Measurements from ENCODE around the gene DNAH12. TPM values are rescaled to one million over a fixed set of nuclear protein-coding genes. Genes with fewer than 3 reads are reported as not detected.

Gene DNAH12
- polyA plus RNA-seq, 2 of the 4 experiments (the other 2 are of a cell fraction), result 0.05 to 0.09 TPM

- no peaks in the 10 kb centered on the region for H3K4me1 ChIP-seq
- WGBS (ENCODE audit: missing lambda C conversion rate), result 86% methylated on average over 6 of the region's 6 CpGs
- ChIA-PET CTCF (no interaction called here), POLR2A (interaction anchor here (0.6 kb wide), 1 partner anchor 20 kb away, joined by 3 read pairs; no protein-coding TSS in a partner anchor)
- TF ChIP-seq REST (IDR thresholded peaks at IDR 0.05), result no peak
- TF ChIP-seq HDAC2 (IDR thresholded peaks at IDR 0.05), result no peak
- TF ChIP-seq, protein P1, sequence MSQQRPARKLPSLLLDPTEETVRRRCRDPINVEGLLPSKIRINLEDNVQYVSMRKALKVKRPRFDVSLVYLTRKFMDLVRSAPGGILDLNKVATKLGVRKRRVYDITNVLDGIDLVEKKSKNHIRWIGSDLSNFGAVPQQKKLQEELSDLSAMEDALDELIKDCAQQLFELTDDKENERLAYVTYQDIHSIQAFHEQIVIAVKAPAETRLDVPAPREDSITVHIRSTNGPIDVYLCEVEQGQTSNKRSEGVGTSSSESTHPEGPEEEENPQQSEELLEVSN (IDR thresholded peaks at IDR 0.05; ENCODE audit: borderline replicate concordance, low read depth), result no peak
- no peak for TF ChIP-seq MAZ (IDR thresholded peaks at IDR 0.05; ENCODE audit: borderline replicate concordance, low read depth, low read length)
- no peak for TF ChIP-seq CBX2 (IDR thresholded peaks at IDR 0.05; ENCODE audit: borderline replicate concordance, low read depth)
- no peak for TF ChIP-seq RNF2 (IDR thresholded peaks at IDR 0.05; ENCODE audit: borderline replicate concordance, low read depth)
- TF ChIP-seq, protein P2, sequence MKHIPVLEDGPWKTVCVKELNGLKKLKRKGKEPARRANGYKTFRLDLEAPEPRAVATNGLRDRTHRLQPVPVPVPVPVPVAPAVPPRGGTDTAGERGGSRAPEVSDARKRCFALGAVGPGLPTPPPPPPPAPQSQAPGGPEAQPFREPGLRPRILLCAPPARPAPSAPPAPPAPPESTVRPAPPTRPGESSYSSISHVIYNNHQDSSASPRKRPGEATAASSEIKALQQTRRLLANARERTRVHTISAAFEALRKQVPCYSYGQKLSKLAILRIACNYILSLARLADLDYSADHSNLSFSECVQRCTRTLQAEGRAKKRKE (CRISPR knock-in tag; IDR thresholded peaks at IDR 0.05; ENCODE audit: low read depth), result no peak
- TF ChIP-seq RFX5 (IDR thresholded peaks at IDR 0.05), result no peak
- TF ChIP-seq RAD21 (conservative IDR thresholded peaks at IDR 0.05 in 1 of 2, IDR thresholded peaks at IDR 0.05 in 1 of 2), result no peak
- TF ChIP-seq MYC (IDR thresholded peaks at IDR 0.05; ENCODE audit: borderline replicate concordance, low read length), result no peak
- no peak for TF ChIP-seq KDM1A (IDR thresholded peaks at IDR 0.05; ENCODE audit: low read depth)
- no peak for TF ChIP-seq JUNB (IDR thresholded peaks at IDR 0.05)
- no peak for TF ChIP-seq PBX3 (IDR thresholded peaks at IDR 0.05)
- TF ChIP-seq FOXS1 (CRISPR knock-in tag; IDR thresholded peaks at IDR 0.05), result no peak
- no peak for TF ChIP-seq BHLHE40 (IDR thresholded peaks at IDR 0.05; ENCODE audit: low read depth, low read length)
- no peak for TF ChIP-seq TP53 (CRISPR knock-in tag; IDR thresholded peaks at IDR 0.05)
- FAIRE-seq, result no peak
- no peak for DNase-seq (ENCODE audit: low read depth in 1 of 2, low spot score in 1 of 2)
- no peaks in the 10 kb centered on the region for H3K9me3 ChIP-seq
- no peak overlapping the region for H3K4me3 ChIP-seq
- no peak overlapping the region for H3K4me2 ChIP-seq
- no peak overlapping the region for H3K27ac ChIP-seq
- ATAC-seq, result no peak
These were observed 269.3 kb downstream of the DNAH12 start for GRCh38 chr3:57274845-57275244.

DNA sequence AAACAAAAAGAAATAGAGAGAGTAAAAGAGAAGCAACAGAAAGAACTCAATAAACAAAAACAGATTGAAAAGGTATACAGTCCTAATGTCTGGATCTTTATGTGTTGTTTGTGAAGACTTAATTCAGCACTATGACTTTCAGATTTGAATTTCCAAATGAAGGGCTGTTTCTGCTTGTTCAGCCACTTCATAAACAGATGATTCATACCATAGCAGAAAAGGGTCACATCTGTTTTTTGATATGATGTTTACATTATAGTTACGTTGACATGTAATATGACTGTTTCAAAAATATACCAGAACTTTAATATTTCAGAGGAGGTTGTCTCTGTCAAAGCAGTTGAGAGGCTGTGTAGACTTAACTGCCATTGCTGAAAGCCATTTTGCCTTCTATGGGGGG lies 275.7 kb downstream of the DNAH12 start:
- DNase-seq (ENCODE audit: low read depth in 1 of 2, low spot score in 1 of 2) (no peak), ATAC-seq (no peak), FAIRE-seq (no peak)
- Histone ChIP-seq H3K27ac (no peak overlapping the region), H3K4me1 (no peaks in the 10 kb centered on the region), H3K9me3 (0 out of 3 replicates have a peak, but pooled peaks cover 3% of the 10 kb centered on the region), H3K4me2 (no peak overlapping the region), H3K4me3 (no peak overlapping the region)
- TF ChIP-seq FOSL2 (IDR thresholded peaks at IDR 0.05) (no peak), FOSL2 (CRISPR knock-in tag; IDR thresholded peaks at IDR 0.05) (no peak), EP300 (IDR thresholded peaks at IDR 0.05) (no peak), CHD4 (IDR thresholded peaks at IDR 0.05; ENCODE audit: borderline replicate concordance) (no peak), CHD2 (IDR thresholded peaks at IDR 0.05; ENCODE audit: low read length, partially characterized antibody) (no peak), HOXB5 (CRISPR knock-in tag; IDR thresholded peaks at IDR 0.05) (no peak)
- ChIA-PET CTCF (no interaction called here), POLR2A (no interaction called here)
- WGBS (ENCODE audit: missing lambda C conversion rate), result 71% methylated on average over 1 of the region's 1 CpG

Measured in A549 (cell line).